Liver (tissue), 9 donors: ENCODE data around the gene MRPL3. TPM values are rescaled to one million over a fixed set of nuclear protein-coding genes. Genes with fewer than 3 reads are reported as not detected.

Experiments used
- DNase-seq: peaks from one replicate; pipeline ENCODE4 v3.0.0-alpha.2; 2017; ENCODE audit warnings: low spot score
- H3K27ac ChIP-seq, 2 donors: one replicate each; pipeline ENCODE4 v1.7.0; 2013; ENCODE audit warnings: inconsistent platforms in 2 of 2, low read length in 2 of 2, control low read depth in 1 of 2, low read depth in 1 of 2, mild to moderate bottlenecking in 1 of 2
- H3K27me3 ChIP-seq, 4 donors: one replicate each; pipeline versions ENCODE4 v1.6.1 to v1.7.0; 2013; ENCODE audit warnings: low read length in 3 of 4, inconsistent platforms in 1 of 4, mild to moderate bottlenecking in 1 of 4, moderate library complexity in 1 of 4; ENCODE audit not compliant: control insufficient read depth in 4 of 4, insufficient read depth in 4 of 4
- H3K36me3 ChIP-seq, 4 donors: one replicate each; pipeline versions ENCODE4 v1.6.1 to v1.7.0; 2013; ENCODE audit warnings: low read length in 3 of 4, mild to moderate bottlenecking in 3 of 4, low read depth in 1 of 4, moderate library complexity in 1 of 4; ENCODE audit not compliant: control insufficient read depth in 4 of 4, insufficient read depth in 3 of 4
- H3K4me1 ChIP-seq, 4 donors: one replicate each; pipeline versions ENCODE4 v1.6.1 to v1.7.0; 2013; ENCODE audit warnings: low read length in 3 of 4, mild to moderate bottlenecking in 3 of 4, moderate library complexity in 1 of 4; ENCODE audit not compliant: control insufficient read depth in 4 of 4, insufficient read depth in 4 of 4
- H3K4me3 ChIP-seq, 3 donors: one replicate each; pipeline versions ENCODE4 v1.6.1 to v1.7.0; 2013; ENCODE audit warnings: low read length in 3 of 3, control low read depth in 1 of 3, low read depth in 1 of 3, mild to moderate bottlenecking in 1 of 3
- H3K9ac ChIP-seq, 2 donors: one replicate each; pipeline ENCODE4 v1.7.0; 2013; ENCODE audit warnings: low read length in 2 of 2, mild to moderate bottlenecking in 2 of 2, moderate library complexity in 2 of 2, control low read depth in 1 of 2, low read depth in 1 of 2
- H3K9me3 ChIP-seq, 4 donors: one replicate each; pipeline versions ENCODE4 v1.6.1 to v1.7.0; 2013; ENCODE audit warnings: low read length in 3 of 4; ENCODE audit not compliant: control insufficient read depth in 4 of 4
- EGR1 ChIP-seq, 2 donors: IDR thresholded peaks; 2 replicates each; pipeline ENCODE4 v1.6.1; 2016 to 2018; ENCODE audit warnings: antibody characterized with exemption in 2 of 2, low read depth in 2 of 2
- FOXA1 ChIP-seq: IDR thresholded peaks from 2 replicates; pipeline ENCODE4 v1.6.1; 2016; ENCODE audit warnings: antibody characterized with exemption
- FOXA2 ChIP-seq: IDR thresholded peaks from 2 replicates; pipeline ENCODE4 v1.6.1; 2016; ENCODE audit warnings: antibody characterized with exemption
- GABPA ChIP-seq, 2 donors: IDR thresholded peaks in 1 of 2; conservative IDR thresholded peaks in 1 of 2; 2 replicates each; pipeline ENCODE4 v1.6.1; 2016; ENCODE audit warnings: antibody characterized with exemption in 2 of 2, mild to moderate bottlenecking in 1 of 2, moderate library complexity in 1 of 2
- HNF4A ChIP-seq, 2 donors: conservative IDR thresholded peaks; 2 replicates each; pipeline ENCODE4 v1.6.1; 2016; ENCODE audit warnings: antibody characterized with exemption in 2 of 2, mild to moderate bottlenecking in 2 of 2
- HNF4G ChIP-seq: IDR thresholded peaks from 2 replicates; pipeline ENCODE4 v1.6.1; 2016; ENCODE audit warnings: antibody characterized with exemption
- JUND ChIP-seq, 2 donors: IDR thresholded peaks; 2 replicates each; pipeline ENCODE4 v1.6.1; 2016; ENCODE audit warnings: antibody characterized with exemption in 2 of 2
- MAX ChIP-seq: IDR thresholded peaks from 2 replicates; pipeline ENCODE4 v1.6.1; 2016; ENCODE audit warnings: antibody characterized with exemption
- NR2F2 ChIP-seq: IDR thresholded peaks from 2 replicates; pipeline ENCODE4 v1.6.1; 2016; ENCODE audit warnings: antibody characterized with exemption
- RAD21 ChIP-seq, 2 donors: IDR thresholded peaks; 2 replicates each; pipeline ENCODE4 v1.6.1; 2016; ENCODE audit warnings: antibody characterized with exemption in 2 of 2, mild to moderate bottlenecking in 2 of 2
- RXRA ChIP-seq, 2 donors: IDR thresholded peaks; 2 replicates each; pipeline ENCODE4 v1.6.1; 2017 to 2018; ENCODE audit warnings: antibody characterized with exemption in 2 of 2, mild to moderate bottlenecking in 1 of 2
- SP1 ChIP-seq: IDR thresholded peaks from 2 replicates; pipeline ENCODE4 v1.6.1; 2018; ENCODE audit warnings: antibody characterized with exemption, mild to moderate bottlenecking
- TAF1 ChIP-seq: conservative IDR thresholded peaks from 2 replicates; pipeline ENCODE4 v1.6.1; 2016; ENCODE audit warnings: antibody characterized with exemption, mild to moderate bottlenecking
- YY1 ChIP-seq: IDR thresholded peaks from 2 replicates; pipeline ENCODE4 v1.6.1; 2016; ENCODE audit warnings: antibody characterized with exemption, mild to moderate bottlenecking
- ZBTB33 ChIP-seq: IDR thresholded peaks from 2 replicates; pipeline ENCODE4 v1.6.1; 2016; ENCODE audit warnings: antibody characterized with exemption
- WGBS: extraction: QIAGEN DNeasy Blood & Tissue Kit; methylation state at CpG from one replicate; pipeline ENCODE4 v1.1.7; 2013; 5-methylcytosine and 5-hydroxymethylcytosine counted together
- polyA plus RNA-seq, 2 donors: library from polyadenylated mRNA; stranded (reverse) in 1 of 2; unstranded in 1 of 2; fragments of 200-250 nt in 1 of 2; fragments of >200 nt in 1 of 2; fragmentation: Nextera tagmentation in 1 of 2; extraction: Ambion mirVana in 1 of 2; gene quantifications; one replicate each; pipeline versions ENCODE4 v1.2.1 to v1.2.3, GENCODE V29; 2013 to 2015
- total RNA-seq, 2 donors: library from RNA; depleted of rRNA; stranded (reverse); fragments of >200 nt; gene quantifications; one replicate each; pipeline ENCODE4 v1.2.3, GENCODE V29; 2014
- TF ChIP-seq, protein P1 (sequence below): IDR thresholded peaks from 2 replicates; pipeline ENCODE4 v1.6.1; 2016; ENCODE audit warnings: antibody characterized with exemption, mild to moderate bottlenecking
- TF ChIP-seq, protein P2 (sequence below): fragments of 150-350 bp; IDR thresholded peaks from 2 replicates; pipeline ENCODE4 v1.5.1; 2017; ENCODE audit warnings: improper control_type of control experiment, low read depth, low read length; ENCODE audit not compliant: missing input control
- TF ChIP-seq, protein P3 (sequence below): IDR thresholded peaks from 2 replicates; pipeline ENCODE4 v1.6.1; 2016; ENCODE audit warnings: antibody characterized with exemption
- donor health status: healthy.
- donor health status: healthy.
- donor health status: healthy.
- donor health status: healthy.
- donor health status: healthy.

The MRPL3 gene
- total RNA-seq = 10 to 100 TPM; 44.5 to 52.9 TPM
- 10 to 100 TPM; 35.7 to 50.6 TPM for polyA plus RNA-seq

- Histone ChIP-seq H3K9ac (peak within 1 kb of the TSS; percentile 63), H3K27ac (peak within 1 kb of the TSS; percentile 72 to 87), H3K4me1 (peaks cover 0 to 21% (median 7%) of the 10 kb centered on the region in 4 donors), H3K27me3 (peaks cover 0 to 4% (median 2%) of the 10 kb centered on the region in 4 donors), H3K9me3 (no peaks in the 10 kb centered on the region), H3K4me3 (peak within 1 kb of the TSS; percentile 67 to 94 (median 87)), H3K36me3 (peaks cover 0 to 22% (median 13%) of the 10 kb centered on the region in 4 donors)
- DNase-seq = peak; percentile 81
- 3% methylated on average over 47 of the region's 47 CpGs for WGBS
- TF ChIP-seq SP1 (peak; percentile 39), ZBTB33 (peak; percentile 51), JUND (IDR thresholded peaks at IDR 0.05) (no peak), HNF4G (no peak), EGR1 (IDR thresholded peaks at IDR 0.05; ENCODE audit: low read depth in 2 of 2) (peak in 1 of 2 donors; percentile 49), TAF1 (peak; percentile 58), YY1 (peak; percentile 98), FOXA2 (no peak), MAX (peak; percentile 97), FOXA1 (no peak), HNF4A (conservative IDR thresholded peaks at IDR 0.05) (peak; percentile 39 to 48), RXRA (IDR thresholded peaks at IDR 0.05) (peak; percentile 49 to 60), NR2F2 (no peak), GABPA (IDR thresholded peaks at IDR 0.05 in 1 of 2, conservative IDR thresholded peaks at IDR 0.05 in 1 of 2) (peak; percentile 98 to 99), RAD21 (IDR thresholded peaks at IDR 0.05) (peak; percentile 61 to 64)
- TF ChIP-seq, protein P1, sequence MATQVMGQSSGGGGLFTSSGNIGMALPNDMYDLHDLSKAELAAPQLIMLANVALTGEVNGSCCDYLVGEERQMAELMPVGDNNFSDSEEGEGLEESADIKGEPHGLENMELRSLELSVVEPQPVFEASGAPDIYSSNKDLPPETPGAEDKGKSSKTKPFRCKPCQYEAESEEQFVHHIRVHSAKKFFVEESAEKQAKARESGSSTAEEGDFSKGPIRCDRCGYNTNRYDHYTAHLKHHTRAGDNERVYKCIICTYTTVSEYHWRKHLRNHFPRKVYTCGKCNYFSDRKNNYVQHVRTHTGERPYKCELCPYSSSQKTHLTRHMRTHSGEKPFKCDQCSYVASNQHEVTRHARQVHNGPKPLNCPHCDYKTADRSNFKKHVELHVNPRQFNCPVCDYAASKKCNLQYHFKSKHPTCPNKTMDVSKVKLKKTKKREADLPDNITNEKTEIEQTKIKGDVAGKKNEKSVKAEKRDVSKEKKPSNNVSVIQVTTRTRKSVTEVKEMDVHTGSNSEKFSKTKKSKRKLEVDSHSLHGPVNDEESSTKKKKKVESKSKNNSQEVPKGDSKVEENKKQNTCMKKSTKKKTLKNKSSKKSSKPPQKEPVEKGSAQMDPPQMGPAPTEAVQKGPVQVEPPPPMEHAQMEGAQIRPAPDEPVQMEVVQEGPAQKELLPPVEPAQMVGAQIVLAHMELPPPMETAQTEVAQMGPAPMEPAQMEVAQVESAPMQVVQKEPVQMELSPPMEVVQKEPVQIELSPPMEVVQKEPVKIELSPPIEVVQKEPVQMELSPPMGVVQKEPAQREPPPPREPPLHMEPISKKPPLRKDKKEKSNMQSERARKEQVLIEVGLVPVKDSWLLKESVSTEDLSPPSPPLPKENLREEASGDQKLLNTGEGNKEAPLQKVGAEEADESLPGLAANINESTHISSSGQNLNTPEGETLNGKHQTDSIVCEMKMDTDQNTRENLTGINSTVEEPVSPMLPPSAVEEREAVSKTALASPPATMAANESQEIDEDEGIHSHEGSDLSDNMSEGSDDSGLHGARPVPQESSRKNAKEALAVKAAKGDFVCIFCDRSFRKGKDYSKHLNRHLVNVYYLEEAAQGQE = peak; percentile 77
- TF ChIP-seq, protein P2, sequence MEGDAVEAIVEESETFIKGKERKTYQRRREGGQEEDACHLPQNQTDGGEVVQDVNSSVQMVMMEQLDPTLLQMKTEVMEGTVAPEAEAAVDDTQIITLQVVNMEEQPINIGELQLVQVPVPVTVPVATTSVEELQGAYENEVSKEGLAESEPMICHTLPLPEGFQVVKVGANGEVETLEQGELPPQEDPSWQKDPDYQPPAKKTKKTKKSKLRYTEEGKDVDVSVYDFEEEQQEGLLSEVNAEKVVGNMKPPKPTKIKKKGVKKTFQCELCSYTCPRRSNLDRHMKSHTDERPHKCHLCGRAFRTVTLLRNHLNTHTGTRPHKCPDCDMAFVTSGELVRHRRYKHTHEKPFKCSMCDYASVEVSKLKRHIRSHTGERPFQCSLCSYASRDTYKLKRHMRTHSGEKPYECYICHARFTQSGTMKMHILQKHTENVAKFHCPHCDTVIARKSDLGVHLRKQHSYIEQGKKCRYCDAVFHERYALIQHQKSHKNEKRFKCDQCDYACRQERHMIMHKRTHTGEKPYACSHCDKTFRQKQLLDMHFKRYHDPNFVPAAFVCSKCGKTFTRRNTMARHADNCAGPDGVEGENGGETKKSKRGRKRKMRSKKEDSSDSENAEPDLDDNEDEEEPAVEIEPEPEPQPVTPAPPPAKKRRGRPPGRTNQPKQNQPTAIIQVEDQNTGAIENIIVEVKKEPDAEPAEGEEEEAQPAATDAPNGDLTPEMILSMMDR = no peak
- TF ChIP-seq, protein P3, sequence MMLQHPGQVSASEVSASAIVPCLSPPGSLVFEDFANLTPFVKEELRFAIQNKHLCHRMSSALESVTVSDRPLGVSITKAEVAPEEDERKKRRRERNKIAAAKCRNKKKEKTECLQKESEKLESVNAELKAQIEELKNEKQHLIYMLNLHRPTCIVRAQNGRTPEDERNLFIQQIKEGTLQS = peak; percentile 64
Observed at GRCh38 chr3:131502530-131503319, at the start of gene MRPL3. Gene MRPL3 (minus strand): TSS chr3:131502971. CDS start chr3:131502821, 150 bp downstream.
